K562 (cell line): Measurements from ENCODE around the gene MCOLN2. TPM values are rescaled to one million over a fixed set of nuclear protein-coding genes. Genes with fewer than 3 reads are reported as not detected.

ENCODE experiments used
- ATAC-seq: fragments of 200-7000 bp; cut with Tn5 transposase; 3 replicates; pipeline ENCODE4 v1.9.1; 2020; ENCODE audit warnings: moderate library complexity
- BruUV-seq: library from RNA; stranded (reverse); fragments of 400-500 nt; replicated peaks from 2 replicates; lab custom pipeline; 2021; lab: Mats Ljungman, UMichigan
- CTCF ChIA-PET: fragments of 300-600 bp; formaldehyde crosslinking; extraction: SDS; loops from one replicate; lab custom pipeline; 2021; ENCODE audit warnings: low intra/inter-chr PET ratio; lab: Yijun Ruan, JAX
- POLR2A ChIA-PET: fragments of 300-600, 350-650 bp; sonication (Branson Sonifier 250); formaldehyde crosslinking; extraction: SDS; loops from one replicate; lab custom pipeline; 2021; ENCODE audit warnings: antibody characterized with exemption, inconsistent platforms; lab: Yijun Ruan, JAX
- DNase-seq, 4 experiments: peaks; one replicate each; pipeline versions ENCODE4 v3.0.0 to v3.0.0-alpha.2; 2011 to 2018; ENCODE audit warnings: low spot score in 3 of 4, mixed read lengths in 3 of 4; ENCODE audit errors: extremely low read depth in 1 of 4
- FAIRE-seq: peaks from 2 replicates; lab custom pipeline; 2011; peaks lifted over from hg19 to GRCh38; lab: Jason Lieb, UNC
- H2AFZ ChIP-seq: 2 replicates; pipeline ENCODE4 v1.6.0; 2011; ENCODE audit warnings: low read depth, low read length, control low read depth, inconsistent platforms
- H3K27ac ChIP-seq: fragments of 200-600 bp; 3 replicates; pipeline ENCODE4 v1.8.0; 2011; ENCODE audit warnings: low read depth, mild to moderate bottlenecking, control low read depth, inconsistent platforms, low read length, moderate library complexity, mixed read lengths; ENCODE audit errors: extremely low read depth
- H3K27me3 ChIP-seq, 2 experiments: fragments of 300-600 bp in 1 of 2; 2 replicates in 1 of 2; 3 replicates in 1 of 2; pipeline versions ENCODE4 v1.6.0 to v1.8.0; 2011; ENCODE audit warnings: inconsistent platforms in 2 of 2, low read length in 2 of 2, mild to moderate bottlenecking in 1 of 2, mixed read lengths in 1 of 2, moderate library complexity in 1 of 2; ENCODE audit not compliant: control insufficient read depth in 2 of 2, insufficient read depth in 2 of 2
- H3K36me3 ChIP-seq: fragments of 300-600 bp; 3 replicates; pipeline ENCODE4 v1.8.0; 2011; ENCODE audit warnings: mild to moderate bottlenecking, low read length, inconsistent platforms; ENCODE audit not compliant: control insufficient read depth, insufficient read depth
- H3K4me1 ChIP-seq, 2 experiments: fragments of 200-600 bp in 1 of 2; replicated peaks in 1 of 2; 2 replicates in 1 of 2; 3 replicates in 1 of 2; pipeline versions ENCODE4 v1.5.1 to v1.8.0; 2011; ENCODE audit warnings: inconsistent platforms in 2 of 2, low read length in 2 of 2, mild to moderate bottlenecking in 1 of 2, mixed read lengths in 1 of 2, moderate library complexity in 1 of 2; ENCODE audit not compliant: control insufficient read depth in 2 of 2, insufficient read depth in 2 of 2
- H3K4me2 ChIP-seq: 2 replicates; pipeline ENCODE4 v1.6.1; 2011; ENCODE audit warnings: low read length, control low read depth, inconsistent platforms, mixed read lengths; ENCODE audit not compliant: insufficient read depth
- H3K4me3 ChIP-seq: fragments of 200-600 bp; sonication (generic), shearing (Covaris generic); 2 replicates; pipeline ENCODE4 v1.5.1; 2016; ENCODE audit warnings: control low read depth, inconsistent platforms
- H3K79me2 ChIP-seq: fragments of 200-600 bp; 3 replicates; pipeline ENCODE4 v1.8.0; 2011; ENCODE audit warnings: low read length, inconsistent platforms; ENCODE audit not compliant: control insufficient read depth, insufficient read depth
- H3K9ac ChIP-seq, 2 experiments: 2 replicates each; pipeline versions ENCODE4 v1.6.0 to v1.6.1; 2011; ENCODE audit warnings: low read depth in 2 of 2, low read length in 2 of 2, control low read depth in 1 of 2, inconsistent platforms in 1 of 2, mild to moderate bottlenecking in 1 of 2, mixed read lengths in 1 of 2; ENCODE audit not compliant: insufficient read depth in 1 of 2
- H3K9me1 ChIP-seq: one replicate; pipeline ENCODE4 v1.6.0; 2011; ENCODE audit warnings: inconsistent platforms, mild to moderate bottlenecking, low read length, moderate library complexity; ENCODE audit not compliant: control insufficient read depth, insufficient read depth
- H3K9me3 ChIP-seq: replicated peaks from 2 replicates; pipeline ENCODE4 v1.5.1; 2011; ENCODE audit warnings: low read depth, low read length, inconsistent platforms; ENCODE audit not compliant: control insufficient read depth, insufficient read depth
- H4K20me1 ChIP-seq: replicated peaks from 2 replicates; pipeline ENCODE4 v1.6.1; 2011; ENCODE audit warnings: low read length, inconsistent platforms, mixed read lengths; ENCODE audit not compliant: control insufficient read depth, insufficient read depth
- CBX1 ChIP-seq: sonication (generic); IDR thresholded peaks from 2 replicates; pipeline ENCODE4 v1.6.1; 2016; ENCODE audit warnings: antibody characterized with exemption, low read depth, mild to moderate bottlenecking
- ETV5 ChIP-seq: sonication (generic); formaldehyde crosslinking; IDR thresholded peaks from 2 replicates; pipeline ENCODE4 v1.4.0; 2020; ENCODE audit warnings: low read depth, mild to moderate bottlenecking, missing genetic modification reagents
- FOXP4 ChIP-seq: sonication (generic); formaldehyde crosslinking; IDR thresholded peaks from 2 replicates; pipeline ENCODE4 v1.8.0; 2022; ENCODE audit warnings: mild to moderate bottlenecking, missing genetic modification reagents, borderline replicate concordance
- GABPB1 ChIP-seq: sonication (generic); formaldehyde crosslinking; IDR thresholded peaks from 2 replicates; pipeline ENCODE4 v1.8.0; 2022; ENCODE audit warnings: mild to moderate bottlenecking, missing genetic modification reagents
- GTF2A2 ChIP-seq: IDR thresholded peaks from 2 replicates; pipeline ENCODE4 v1.6.1; 2016; ENCODE audit warnings: mild to moderate bottlenecking, missing genetic modification characterization, missing compliant biosample characterization
- NR3C1 ChIP-seq: sonication (generic); formaldehyde crosslinking; IDR thresholded peaks from 2 replicates; pipeline ENCODE4 v1.8.1; 2022; ENCODE audit warnings: missing genetic modification reagents
- PTRF ChIP-seq: fragments of 450-650 bp; IDR thresholded peaks from 2 replicates; pipeline ENCODE4 v1.6.1; 2016; ENCODE audit warnings: mild to moderate bottlenecking, missing genetic modification characterization, missing compliant biosample characterization
- STAG1 ChIP-seq: sonication (generic); formaldehyde crosslinking; IDR thresholded peaks from 2 replicates; pipeline ENCODE4 v1.5.0; 2020; ENCODE audit warnings: missing genetic modification reagents, borderline replicate concordance
- STAT5B ChIP-seq: fragments of 250-450 bp; sonication (Bioruptor Pico); IDR thresholded peaks from 2 replicates; pipeline ENCODE4 v1.8.0; 2021; ENCODE audit warnings: mild to moderate bottlenecking, inconsistent platforms
- TRIM25 ChIP-seq: fragments of 450-650 bp; IDR thresholded peaks from 2 replicates; pipeline ENCODE4 v1.7.0; 2016; ENCODE audit warnings: borderline replicate concordance
- WGBS: fragments of 100-300 bp; shearing (Covaris generic); methylation state at CpG from one replicate; pipeline ENCODE4 v1.1.6; 2016; ENCODE audit warnings: low coverage, mixed read lengths; ENCODE audit not compliant: insufficient coverage; ENCODE audit errors: missing lambda C conversion rate; 5-methylcytosine and 5-hydroxymethylcytosine counted together
- in situ Hi-C: fragments of 300-500 bp; cut with MboI; formaldehyde crosslinking; loops from 4 replicates; pipeline ENCODE4 v1.15.0; 2018; ENCODE audit warnings: inconsistent platforms, mixed read lengths
- intact Hi-C: fragments of 100-400 bp; cut with micrococcal nuclease; formaldehyde crosslinking; loops from 2 replicates; pipeline ENCODE4 v1.14.2; 2022
- polyA plus RNA-seq, 8 experiments: library from polyadenylated mRNA; depleted of rRNA in 4 of 8; stranded (reverse) in 5 of 8; unstranded in 3 of 8; fragments of >200 nt; fragmentation: Nextera tagmentation in 2 of 8; fragmentation: Illumina TruSeq in 1 of 8; extraction: Ambion mirVana in 2 of 8; extraction: Trizol in 1 of 8; gene quantifications; 2 replicates each; pipeline versions ENCODE4 v1.2.1 to v1.2.3, GENCODE V29; 2011 to 2014; ENCODE audit warnings: inconsistent platforms in 1 of 8, missing spikeins in 1 of 8
- total RNA-seq, 7 experiments: library from RNA; depleted of rRNA in 6 of 7; stranded (reverse); fragments of >200 nt in 6 of 7; fragmentation: Illumina TruSeq in 2 of 7; extraction: Trizol in 2 of 7; gene quantifications; 2 replicates each; pipeline versions ENCODE4 v1.2.1 to v1.2.3, GENCODE V29; 2011 to 2021; ENCODE audit warnings: low replicate concordance in 1 of 7
- TF ChIP-seq, protein P1 (sequence below): sonication (generic); formaldehyde crosslinking; IDR thresholded peaks from 2 replicates; pipeline ENCODE4 v1.8.0; 2023; ENCODE audit warnings: mild to moderate bottlenecking, missing genetic modification reagents

Gene MCOLN2
- total and polyA plus RNA-seq, 9 of the 15 experiments (the other 6 are each of a cell fraction or from before 2014, with no cell fraction given), result 0.18 TPM; not detected in 8

- no peaks in the 10 kb centered on the region for H3K9me3 ChIP-seq
- no peak overlapping the region for H2AFZ ChIP-seq
- BruUV-seq, result no TSS peak
- H3K36me3 ChIP-seq, result no peaks in the 10 kb centered on the region
- H3K27me3 ChIP-seq, result no peaks in the 10 kb centered on the region
- FAIRE-seq, result no peak
- no peak for ATAC-seq
- TF ChIP-seq, protein P1, sequence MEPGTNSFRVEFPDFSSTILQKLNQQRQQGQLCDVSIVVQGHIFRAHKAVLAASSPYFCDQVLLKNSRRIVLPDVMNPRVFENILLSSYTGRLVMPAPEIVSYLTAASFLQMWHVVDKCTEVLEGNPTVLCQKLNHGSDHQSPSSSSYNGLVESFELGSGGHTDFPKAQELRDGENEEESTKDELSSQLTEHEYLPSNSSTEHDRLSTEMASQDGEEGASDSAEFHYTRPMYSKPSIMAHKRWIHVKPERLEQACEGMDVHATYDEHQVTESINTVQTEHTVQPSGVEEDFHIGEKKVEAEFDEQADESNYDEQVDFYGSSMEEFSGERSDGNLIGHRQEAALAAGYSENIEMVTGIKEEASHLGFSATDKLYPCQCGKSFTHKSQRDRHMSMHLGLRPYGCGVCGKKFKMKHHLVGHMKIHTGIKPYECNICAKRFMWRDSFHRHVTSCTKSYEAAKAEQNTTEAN (CRISPR knock-in tag), result no peak
- TF ChIP-seq ETV5 (CRISPR knock-in tag) (no peak), STAT5B (no peak), TRIM25 (no peak), PTRF (tag) (no peak), FOXP4 (CRISPR knock-in tag) (no peak), NR3C1 (no peak), STAG1 (CRISPR knock-in tag) (no peak), GTF2A2 (tag) (no peak), CBX1 (no peak), GABPB1 (CRISPR knock-in tag) (no peak)
- CTCF ChIA-PET, result no interaction called here
- peaks cover 4% of the 10 kb centered on the region for H3K9me1 ChIP-seq
- no peaks in the 10 kb centered on the region for H3K79me2 ChIP-seq
- no peak overlapping the region for H3K9ac ChIP-seq
- H3K27ac ChIP-seq, result no peak overlapping the region
- H3K4me3 ChIP-seq, result no peak overlapping the region
- 0% methylated on average over 7 of the region's 7 CpGs for WGBS
- in situ Hi-C loops (no loop called here), intact Hi-C loops (no loop called here)
- DNase-seq, result no peak
- POLR2A ChIA-PET, result no interaction called here
- no peaks in the 10 kb centered on the region for H4K20me1 ChIP-seq
- H3K4me1 ChIP-seq, result no peaks in the 10 kb centered on the region
- H3K4me2 ChIP-seq, result no peak overlapping the region
Observed at GRCh38 chr1:84884671-84885389, 112.1 kb downstream of the MCOLN2 start.
